Measurements from ENCODE around the gene SRP14.

- TF ChIP-seq CTCF (IDR thresholded peaks at IDR 0.05) (peak in 1 of 12 donors; percentile 11), POLR2A (IDR thresholded peaks at IDR 0.05) (no peak)
Observed at GRCh38 chr15:40053079-40053830, 14.3 kb upstream of the SRP14 start.

Data from heart left ventricle (tissue), 13 donors.